ENCODE data around the gene HIGD1A. TPM values are rescaled to one million over a fixed set of nuclear protein-coding genes. Genes with fewer than 3 reads are reported as not detected.
A peak's percentile ranks its signal among the peaks of the same experiment; 100 is the strongest.

HIGD1A gene
- total and polyA plus RNA-seq, 12 donors, result 179 to 399 (median 331) TPM

DNA sequence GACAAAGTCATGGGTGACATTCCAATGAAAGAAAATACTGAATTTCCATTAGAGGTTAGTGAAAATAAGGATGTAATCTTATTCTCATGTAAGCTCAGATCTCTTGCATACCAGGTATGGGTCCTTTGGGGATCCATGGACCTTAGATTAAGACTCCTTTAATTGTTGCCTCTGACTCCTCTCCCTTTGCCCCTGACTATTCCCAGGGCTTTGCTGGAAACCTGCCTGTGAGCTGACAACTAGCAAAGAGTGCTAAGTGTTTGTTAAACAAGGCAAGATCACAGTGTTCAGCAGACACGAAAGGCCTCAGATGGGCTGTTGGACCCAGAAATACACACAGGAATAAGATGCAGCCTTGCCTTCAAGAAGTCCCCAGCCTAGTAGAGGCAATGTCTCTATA is 37.0 kb upstream of the HIGD1A start:
- Histone ChIP-seq H3K9me3 (no peaks in the 10 kb centered on the region), H3K36me3 (no peaks in the 10 kb centered on the region), H3K27ac (no peak overlapping the region), H3K27me3 (no peaks in the 10 kb centered on the region), H3K4me1 (peaks cover 0 to 40% (median 17%) of the 10 kb centered on the region in 9 donors), H3K4me3 (no peak overlapping the region)
- no peak for DNase-seq
- peak in 3 of 8 donors; percentile 32 to 38 (median 33) for ATAC-seq
- WGBS, 2 donors, result 55 to 70% methylated on average over 1 of the region's 1 CpG
- intact Hi-C loops (cut with DNase I), result no loop called here
- TF ChIP-seq, protein P1, sequence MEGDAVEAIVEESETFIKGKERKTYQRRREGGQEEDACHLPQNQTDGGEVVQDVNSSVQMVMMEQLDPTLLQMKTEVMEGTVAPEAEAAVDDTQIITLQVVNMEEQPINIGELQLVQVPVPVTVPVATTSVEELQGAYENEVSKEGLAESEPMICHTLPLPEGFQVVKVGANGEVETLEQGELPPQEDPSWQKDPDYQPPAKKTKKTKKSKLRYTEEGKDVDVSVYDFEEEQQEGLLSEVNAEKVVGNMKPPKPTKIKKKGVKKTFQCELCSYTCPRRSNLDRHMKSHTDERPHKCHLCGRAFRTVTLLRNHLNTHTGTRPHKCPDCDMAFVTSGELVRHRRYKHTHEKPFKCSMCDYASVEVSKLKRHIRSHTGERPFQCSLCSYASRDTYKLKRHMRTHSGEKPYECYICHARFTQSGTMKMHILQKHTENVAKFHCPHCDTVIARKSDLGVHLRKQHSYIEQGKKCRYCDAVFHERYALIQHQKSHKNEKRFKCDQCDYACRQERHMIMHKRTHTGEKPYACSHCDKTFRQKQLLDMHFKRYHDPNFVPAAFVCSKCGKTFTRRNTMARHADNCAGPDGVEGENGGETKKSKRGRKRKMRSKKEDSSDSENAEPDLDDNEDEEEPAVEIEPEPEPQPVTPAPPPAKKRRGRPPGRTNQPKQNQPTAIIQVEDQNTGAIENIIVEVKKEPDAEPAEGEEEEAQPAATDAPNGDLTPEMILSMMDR (IDR thresholded peaks at IDR 0.05), result no peak

DNA sequence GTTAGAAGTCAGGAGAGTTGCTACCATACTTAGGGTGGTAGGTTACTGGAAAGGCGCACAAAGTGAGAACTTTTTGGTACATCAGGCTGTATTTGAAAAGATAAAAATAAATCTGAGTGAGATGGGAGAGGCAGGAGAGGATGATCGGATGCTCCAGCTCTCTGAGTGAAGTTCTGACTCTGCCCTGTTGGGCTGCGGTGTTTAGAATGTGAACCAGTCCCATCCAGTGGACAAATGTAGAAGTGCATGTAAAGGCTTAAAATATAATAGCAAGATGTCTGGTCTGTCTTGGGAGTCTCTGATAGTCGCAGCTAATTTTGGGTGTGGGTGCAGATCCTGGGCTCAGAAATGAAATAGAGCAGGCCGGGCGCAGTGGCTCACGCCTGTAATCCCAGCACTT is 35.3 kb upstream of the HIGD1A start:
- peaks cover 0 to 26% (median 11%) of the 10 kb centered on the region in 9 donors for H3K4me1 ChIP-seq
- TF ChIP-seq, protein P1 (IDR thresholded peaks at IDR 0.05), result peak; percentile 50 to 81 (median 71)
- H3K4me3 ChIP-seq, result peak overlapping the region in 3 of 10 donors; percentile 8 to 19 (median 17)
- intact Hi-C loops (cut with DNase I), result loop anchor here in 6 of 10 donors (2.0 to 10.0 kb wide), 4 partner anchors 38 to 59 kb away; partner anchors contain the start of gene CYP8B1 (in 1 of the 6)
- ATAC-seq (peak; percentile 74 to 88 (median 80)), DNase-seq (peak in 1 of 2 donors; percentile 53)
- no peak overlapping the region for H3K27ac ChIP-seq
- H3K27me3 ChIP-seq, result no peaks in the 10 kb centered on the region
- WGBS, 2 donors, result 22 to 24% methylated on average over 7 of the region's 7 CpGs
- no peaks in the 10 kb centered on the region for H3K9me3 ChIP-seq
- H3K36me3 ChIP-seq, result no peaks in the 10 kb centered on the region

DNA sequence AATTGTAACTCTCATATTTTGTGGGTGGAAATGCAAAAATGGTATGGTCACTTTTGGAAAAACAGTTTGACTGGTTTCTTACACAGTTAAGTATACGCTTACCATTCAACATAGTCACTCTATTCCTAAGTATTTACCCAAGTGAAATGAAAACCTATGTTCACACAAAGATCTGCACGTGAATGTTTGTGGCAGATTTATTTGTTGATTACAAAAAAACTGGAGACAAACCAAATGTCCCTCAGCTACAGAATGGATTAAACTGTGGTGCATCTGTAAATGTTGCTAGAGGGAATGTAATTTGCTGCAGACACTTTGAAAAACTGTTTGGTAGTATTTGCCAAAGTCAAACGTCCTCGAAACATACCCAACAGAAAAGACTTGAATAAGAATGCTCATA is 34.3 kb upstream of the HIGD1A start:
- intact Hi-C loops (cut with DNase I), result loop anchor here in 6 of 10 donors (2.0 to 10.0 kb wide), 4 partner anchors 39 to 58 kb away; partner anchors contain the start of gene CYP8B1 (in 1 of the 6)
- Histone ChIP-seq H3K9me3 (no peaks in the 10 kb centered on the region), H3K27ac (no peak overlapping the region), H3K36me3 (no peaks in the 10 kb centered on the region), H3K27me3 (no peaks in the 10 kb centered on the region), H3K4me3 (no peak overlapping the region), H3K4me1 (peaks cover 0 to 17% (median 4%) of the 10 kb centered on the region in 9 donors)
- 82 to 85% methylated on average over 4 of the region's 4 CpGs for WGBS, 2 donors
- no peak for ATAC-seq
- no peak for DNase-seq
- TF ChIP-seq, protein P1 (IDR thresholded peaks at IDR 0.05), result no peak

DNA sequence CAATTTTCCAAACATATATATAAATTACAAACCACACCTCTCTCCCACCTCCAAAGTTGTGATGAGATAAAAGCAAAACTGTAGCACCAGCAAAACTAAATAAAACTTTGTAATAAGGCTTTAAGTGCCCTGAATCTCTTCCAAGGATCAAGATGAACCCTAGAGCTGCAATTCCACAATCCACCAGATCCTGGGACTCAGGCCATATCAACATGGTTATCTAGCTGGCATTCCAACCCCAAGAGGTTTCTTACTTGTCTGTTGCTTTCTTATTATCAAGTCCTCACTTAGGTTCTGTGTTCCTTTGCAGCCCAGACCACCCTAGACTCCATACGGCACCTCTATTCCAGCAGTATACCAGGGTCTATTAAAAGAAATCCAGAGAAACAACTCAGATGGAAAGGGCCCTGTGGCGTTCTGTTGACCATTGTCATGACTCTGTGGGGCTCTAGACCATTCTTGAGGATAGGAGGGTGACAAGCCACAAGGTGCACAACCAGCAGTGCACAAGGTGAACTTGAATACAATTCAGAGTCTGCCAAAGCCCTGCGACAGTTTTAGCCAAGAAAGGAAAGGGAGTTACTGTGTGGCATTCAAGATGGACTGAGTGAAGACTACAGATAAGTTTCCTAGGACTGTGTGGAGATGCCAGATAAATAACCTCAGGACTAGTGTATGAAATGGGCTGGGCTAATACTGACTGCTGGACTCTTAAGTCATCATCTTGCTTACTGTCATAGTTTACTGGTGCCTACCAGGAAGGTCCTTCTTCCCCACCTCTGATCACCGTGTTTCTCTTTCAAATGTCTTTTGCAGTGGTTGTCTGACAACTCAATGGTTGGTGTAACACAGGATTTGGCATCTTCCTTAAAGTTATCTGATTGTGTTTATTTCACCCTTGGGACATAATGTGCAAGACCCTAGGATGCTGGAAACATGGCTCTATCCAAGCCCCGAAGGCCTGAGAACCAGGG is 32.1 kb upstream of the HIGD1A start:
- H3K4me1 ChIP-seq, result peaks cover 0 to 2% (median 0%) of the 10 kb centered on the region in 9 donors
- H3K27ac ChIP-seq, result no peak overlapping the region
- ATAC-seq (no peak), DNase-seq (no peak)
- TF ChIP-seq, protein P1 (IDR thresholded peaks at IDR 0.05), result no peak
- no peak overlapping the region for H3K4me3 ChIP-seq
- no peaks in the 10 kb centered on the region for H3K27me3 ChIP-seq
- WGBS, 2 donors, result 74 to 80% methylated on average over 5 of the region's 5 CpGs
- H3K36me3 ChIP-seq, result no peaks in the 10 kb centered on the region
- intact Hi-C loops (cut with DNase I), result loop anchor here in 5 of 10 donors (5.0 to 10.0 kb wide), 3 partner anchors 41 to 54 kb away; partner anchors contain the start of gene CYP8B1 (in 1 of the 5)
- H3K9me3 ChIP-seq, result no peaks in the 10 kb centered on the region
